CD14-positive monocyte (primary cell): ENCODE results near the gene MYL6B. TPM values are rescaled to one million over a fixed set of nuclear protein-coding genes. Genes with fewer than 3 reads are reported as not detected.

ENCODE experiments used
- DNase-seq, 3 donors: peaks; one replicate each; pipeline ENCODE4 v3.0.0-alpha.2; 2011 to 2022
- H2AFZ ChIP-seq: 2 replicates; pipeline ENCODE4 v1.6.0; 2012; ENCODE audit warnings: mild to moderate bottlenecking, low read depth, low read length, inconsistent platforms; ENCODE audit not compliant: insufficient read depth, poor library complexity, severe bottlenecking
- H3K27ac ChIP-seq, 2 donors: 1 replicate in 1 of 2; 2 replicates in 1 of 2; pipeline ENCODE4 v1.5.1; 2012 to 2013; ENCODE audit warnings: low read length in 2 of 2, control low read depth in 1 of 2, inconsistent platforms in 1 of 2, low read depth in 1 of 2, mild to moderate bottlenecking in 1 of 2
- H3K27me3 ChIP-seq, 2 donors: one replicate each; pipeline versions ENCODE4 v1.6.0 to v1.6.1; 2011 to 2013; ENCODE audit warnings: low read length in 2 of 2; ENCODE audit not compliant: control insufficient read depth in 2 of 2, insufficient read depth in 2 of 2
- H3K36me3 ChIP-seq, 2 donors: replicated peaks in 1 of 2; 1 replicate in 1 of 2; 2 replicates in 1 of 2; pipeline versions ENCODE4 v1.5.1 to v1.6.1; 2012 to 2013; ENCODE audit warnings: low read length in 2 of 2, control low read depth in 1 of 2, inconsistent platforms in 1 of 2, mild to moderate bottlenecking in 1 of 2; ENCODE audit not compliant: insufficient read depth in 2 of 2, control insufficient read depth in 1 of 2
- H3K4me1 ChIP-seq, 2 donors: 1 replicate in 1 of 2; 2 replicates in 1 of 2; pipeline versions ENCODE4 v1.5.1 to v1.6.1; 2012 to 2013; ENCODE audit warnings: low read length in 2 of 2, control low read depth in 1 of 2, inconsistent platforms in 1 of 2, mild to moderate bottlenecking in 1 of 2, moderate library complexity in 1 of 2; ENCODE audit not compliant: insufficient read depth in 2 of 2, control insufficient read depth in 1 of 2
- H3K4me2 ChIP-seq: replicated peaks from 2 replicates; pipeline ENCODE3; 2012; ENCODE audit warnings: low read length, moderate library complexity, mild to moderate bottlenecking; ENCODE audit not compliant: poor library complexity, severe bottlenecking; ENCODE audit errors: extremely low read depth
- H3K4me3 ChIP-seq, 3 experiments: fragments of 200-600 bp in 1 of 3; sonication (generic) in 1 of 3; replicated peaks in 1 of 3; 1 replicate in 2 of 3; 2 replicates in 1 of 3; pipeline ENCODE4 v1.5.1; 2011 to 2013; ENCODE audit warnings: low read length in 3 of 3, mild to moderate bottlenecking in 3 of 3, control low read depth in 2 of 3, low read depth in 2 of 3, inconsistent platforms in 1 of 3, moderate library complexity in 1 of 3
- H3K79me2 ChIP-seq: 2 replicates; pipeline ENCODE4 v1.6.0; 2012; ENCODE audit warnings: mild to moderate bottlenecking, control low read depth, inconsistent platforms, low read length, moderate library complexity; ENCODE audit not compliant: insufficient read depth
- H3K9ac ChIP-seq: 2 replicates; pipeline ENCODE4 v1.6.0; 2017; ENCODE audit warnings: low read length, mild to moderate bottlenecking; ENCODE audit not compliant: insufficient read depth, poor library complexity, severe bottlenecking
- H3K9me3 ChIP-seq, 2 donors: replicated peaks in 1 of 2; 1 replicate in 1 of 2; 2 replicates in 1 of 2; pipeline versions ENCODE4 v1.5.1 to v1.6.1; 2012 to 2013; ENCODE audit warnings: low read length in 2 of 2, control low read depth in 1 of 2; ENCODE audit not compliant: control insufficient read depth in 1 of 2, insufficient read depth in 1 of 2
- H4K20me1 ChIP-seq: 2 replicates; pipeline ENCODE4 v1.6.0; 2012; ENCODE audit warnings: mild to moderate bottlenecking, low read length, control low read depth, moderate library complexity; ENCODE audit not compliant: insufficient read depth
- H3K27ac Mint-ChIP-seq, 7 donors: one replicate each; pipeline ENCODE4 v1.8.0; 2020; ENCODE audit warnings: mild to moderate bottlenecking in 7 of 7, mixed read lengths in 7 of 7, moderate library complexity in 6 of 7, inconsistent platforms in 2 of 7
- H3K27me3 Mint-ChIP-seq, 3 donors: one replicate each; pipeline ENCODE4 v1.8.0; 2021 to 2022; ENCODE audit warnings: low read depth in 3 of 3, mild to moderate bottlenecking in 3 of 3, mixed read lengths in 3 of 3, moderate library complexity in 3 of 3, inconsistent platforms in 1 of 3
- H3K36me3 Mint-ChIP-seq, 2 donors: one replicate each; pipeline ENCODE4 v1.8.0; 2020; ENCODE audit warnings: mixed read lengths in 2 of 2, inconsistent platforms in 1 of 2, mild to moderate bottlenecking in 1 of 2
- H3K4me1 Mint-ChIP-seq: one replicate; pipeline ENCODE4 v1.8.0; 2020; ENCODE audit warnings: mild to moderate bottlenecking, mixed read lengths
- H3K4me3 Mint-ChIP-seq, 2 donors: one replicate each; pipeline ENCODE4 v1.8.0; 2020; ENCODE audit warnings: mild to moderate bottlenecking in 2 of 2, mixed read lengths in 2 of 2, moderate library complexity in 1 of 2
- H3K9me3 Mint-ChIP-seq, 7 donors: one replicate each; pipeline ENCODE4 v1.8.0; 2020 to 2022; ENCODE audit warnings: mixed read lengths in 7 of 7, mild to moderate bottlenecking in 6 of 7, moderate library complexity in 6 of 7, inconsistent platforms in 2 of 7
- WGBS: methylation state at CpG from one replicate; pipeline ENCODE4 v1.1.5; 2013; ENCODE audit warnings: missing lambda C conversion rate; ENCODE audit not compliant: insufficient coverage; 5-methylcytosine and 5-hydroxymethylcytosine counted together
- intact Hi-C, 2 donors: fragments of 100-400 bp; cut with micrococcal nuclease; formaldehyde crosslinking; loops; one replicate each; pipeline versions ENCODE4 v1.15.0 to v1.15.1; 2023
- polyA plus RNA-seq, 3 donors: library from polyadenylated mRNA; depleted of rRNA in 1 of 3; unstranded in 2 of 3; stranded (reverse) in 1 of 3; fragments of 300-500 nt in 2 of 3; fragments of >200 nt in 1 of 3; fragmentation: Illumina TruSeq in 2 of 3; gene quantifications; 1 replicate in 2 of 3; 2 replicates in 1 of 3; pipeline ENCODE4 v1.2.3, GENCODE V29; 2012 to 2021
- TF ChIP-seq, protein P1 (sequence below): fragments of 200-600 bp; IDR thresholded peaks from one replicate; pipeline ENCODE4 v1.8.0; 2022; ENCODE audit warnings: antibody characterized with exemption, mild to moderate bottlenecking

The MYL6B gene
- polyA plus RNA-seq, 3 donors = 2.7 to 4.3 (median 4.1) TPM

DNA sequence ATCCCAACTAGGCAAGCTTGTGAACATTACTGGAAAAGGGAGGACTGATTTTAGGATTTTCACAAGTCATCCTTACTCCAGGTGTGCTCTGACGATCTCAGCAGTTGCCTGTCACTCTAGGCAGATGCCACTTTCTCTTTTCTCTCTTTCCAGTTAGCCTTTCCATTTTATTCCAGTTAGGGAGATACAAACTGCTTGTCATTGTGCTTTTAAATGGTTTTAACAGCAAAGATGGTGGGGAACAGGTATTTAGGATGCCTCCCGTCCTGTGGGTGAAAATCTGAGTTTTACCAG is 46.8 kb upstream of the MYL6B start:
- Histone ChIP-seq H4K20me1 (peaks cover 8% of the 10 kb centered on the region), H3K4me2 (peak overlapping the region; percentile 81), H3K36me3 (peaks cover 35 to 42% of the 10 kb centered on the region in 2 donors), H3K27ac (peak overlapping the region in 1 of 2 donors; percentile 77), H3K4me1 (peaks cover 19 to 23% of the 10 kb centered on the region in 2 donors), H3K9ac (peak overlapping the region; percentile 79), H3K27me3 (no peaks in the 10 kb centered on the region), H2AFZ (peak overlapping the region; percentile 84), H3K4me3 (peak overlapping the region; percentile 69 to 85 (median 83)), H3K9me3 (no peaks in the 10 kb centered on the region), H3K79me2 (peaks cover 35% of the 10 kb centered on the region)
- intact Hi-C loops = loop anchor here in 1 of 2 donors (10.0 kb wide), 1 partner anchor 111 kb away; the partner anchor contains the start of gene SUOX
- WGBS = no CpG with 5 or more reads among the region's 2 CpGs
- H3K9me3 Mint-ChIP-seq = no peaks in the 10 kb centered on the region
- no peak for DNase-seq
- H3K4me1 Mint-ChIP-seq = peaks cover 23% of the 10 kb centered on the region
- H3K4me3 Mint-ChIP-seq = peak overlapping the region; percentile 99
- H3K27ac Mint-ChIP-seq = peak overlapping the region in 5 of 7 donors; percentile 20 to 94 (median 78)
- peaks cover 0 to 5% (median 2%) of the 10 kb centered on the region in 3 donors for H3K27me3 Mint-ChIP-seq
- peaks cover 39 to 43% of the 10 kb centered on the region in 2 donors for H3K36me3 Mint-ChIP-seq
- TF ChIP-seq, protein P1, sequence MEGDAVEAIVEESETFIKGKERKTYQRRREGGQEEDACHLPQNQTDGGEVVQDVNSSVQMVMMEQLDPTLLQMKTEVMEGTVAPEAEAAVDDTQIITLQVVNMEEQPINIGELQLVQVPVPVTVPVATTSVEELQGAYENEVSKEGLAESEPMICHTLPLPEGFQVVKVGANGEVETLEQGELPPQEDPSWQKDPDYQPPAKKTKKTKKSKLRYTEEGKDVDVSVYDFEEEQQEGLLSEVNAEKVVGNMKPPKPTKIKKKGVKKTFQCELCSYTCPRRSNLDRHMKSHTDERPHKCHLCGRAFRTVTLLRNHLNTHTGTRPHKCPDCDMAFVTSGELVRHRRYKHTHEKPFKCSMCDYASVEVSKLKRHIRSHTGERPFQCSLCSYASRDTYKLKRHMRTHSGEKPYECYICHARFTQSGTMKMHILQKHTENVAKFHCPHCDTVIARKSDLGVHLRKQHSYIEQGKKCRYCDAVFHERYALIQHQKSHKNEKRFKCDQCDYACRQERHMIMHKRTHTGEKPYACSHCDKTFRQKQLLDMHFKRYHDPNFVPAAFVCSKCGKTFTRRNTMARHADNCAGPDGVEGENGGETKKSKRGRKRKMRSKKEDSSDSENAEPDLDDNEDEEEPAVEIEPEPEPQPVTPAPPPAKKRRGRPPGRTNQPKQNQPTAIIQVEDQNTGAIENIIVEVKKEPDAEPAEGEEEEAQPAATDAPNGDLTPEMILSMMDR = no peak

DNA sequence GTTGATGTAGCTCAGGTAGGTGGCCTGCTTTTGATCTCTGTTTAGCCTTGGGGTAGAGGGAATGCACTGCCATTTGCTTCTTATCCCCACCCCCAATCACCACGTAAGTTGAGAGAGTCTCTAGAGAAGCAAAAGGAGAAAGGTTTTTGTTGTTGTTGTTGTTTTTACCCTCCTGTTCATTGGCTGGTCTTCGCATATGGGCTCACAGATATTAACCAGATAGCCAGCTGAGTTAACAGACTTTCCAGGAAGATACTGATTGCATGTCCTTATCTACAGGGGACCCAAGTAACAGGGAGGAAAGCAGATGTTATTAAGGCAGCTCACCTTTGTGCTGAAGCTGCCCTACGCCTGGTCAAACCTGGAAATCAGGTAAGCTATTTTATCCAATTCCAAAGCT is 45.1 kb upstream of the MYL6B start:
- intact Hi-C loops = loop anchor here in 1 of 2 donors (10.0 kb wide), 1 partner anchor 112 kb away; the partner anchor contains the start of gene SUOX
- Histone ChIP-seq H3K9me3 (no peaks in the 10 kb centered on the region), H3K9ac (no peak overlapping the region), H4K20me1 (peaks cover 8% of the 10 kb centered on the region), H3K27ac (no peak overlapping the region), H3K4me3 (no peak overlapping the region), H2AFZ (no peak overlapping the region), H3K4me2 (no peak overlapping the region), H3K79me2 (peaks cover 35% of the 10 kb centered on the region), H3K4me1 (peaks cover 19 to 23% of the 10 kb centered on the region in 2 donors), H3K36me3 (peaks cover 52 to 58% of the 10 kb centered on the region in 2 donors), H3K27me3 (no peaks in the 10 kb centered on the region)
- TF ChIP-seq, protein P1 = no peak
- peak overlapping the region in 1 of 7 donors; percentile 57 for H3K27ac Mint-ChIP-seq
- peaks cover 0 to under 1% (median 0%) of the 10 kb centered on the region in 3 donors for H3K27me3 Mint-ChIP-seq
- WGBS = 100% methylated on average over 2 of the region's 3 CpGs
- no peak overlapping the region for H3K4me3 Mint-ChIP-seq
- no peaks in the 10 kb centered on the region for H3K9me3 Mint-ChIP-seq
- no peak for DNase-seq
- H3K4me1 Mint-ChIP-seq = peaks cover 23% of the 10 kb centered on the region
- H3K36me3 Mint-ChIP-seq = peaks cover 51 to 59% of the 10 kb centered on the region in 2 donors
